Forelimb muscle (tissue), 1 donor: Measurements from ENCODE around the gene RBM4. TPM values are rescaled to one million over a fixed set of nuclear protein-coding genes. Genes with fewer than 3 reads are reported as not detected.
"Not testable (repeated sequence)": the region's sequence is repeated elsewhere in the genome, so short reads cannot be mapped to it uniquely, and the experiment has no call there.

ENCODE experiments used
- DNase-seq: peaks from one replicate; pipeline ENCODE4 v3.0.0-alpha.2; 2013; ENCODE audit warnings: low read depth
- polyA plus RNA-seq: library from polyadenylated mRNA; unstranded; fragments of 120-200 nt; gene quantifications from one replicate; pipeline ENCODE4 v1.2.1, GENCODE V29; 2013; ENCODE audit not compliant: insufficient read length

The RBM4 gene
- polyA plus RNA-seq, 1 donor, result 127 TPM

DNA sequence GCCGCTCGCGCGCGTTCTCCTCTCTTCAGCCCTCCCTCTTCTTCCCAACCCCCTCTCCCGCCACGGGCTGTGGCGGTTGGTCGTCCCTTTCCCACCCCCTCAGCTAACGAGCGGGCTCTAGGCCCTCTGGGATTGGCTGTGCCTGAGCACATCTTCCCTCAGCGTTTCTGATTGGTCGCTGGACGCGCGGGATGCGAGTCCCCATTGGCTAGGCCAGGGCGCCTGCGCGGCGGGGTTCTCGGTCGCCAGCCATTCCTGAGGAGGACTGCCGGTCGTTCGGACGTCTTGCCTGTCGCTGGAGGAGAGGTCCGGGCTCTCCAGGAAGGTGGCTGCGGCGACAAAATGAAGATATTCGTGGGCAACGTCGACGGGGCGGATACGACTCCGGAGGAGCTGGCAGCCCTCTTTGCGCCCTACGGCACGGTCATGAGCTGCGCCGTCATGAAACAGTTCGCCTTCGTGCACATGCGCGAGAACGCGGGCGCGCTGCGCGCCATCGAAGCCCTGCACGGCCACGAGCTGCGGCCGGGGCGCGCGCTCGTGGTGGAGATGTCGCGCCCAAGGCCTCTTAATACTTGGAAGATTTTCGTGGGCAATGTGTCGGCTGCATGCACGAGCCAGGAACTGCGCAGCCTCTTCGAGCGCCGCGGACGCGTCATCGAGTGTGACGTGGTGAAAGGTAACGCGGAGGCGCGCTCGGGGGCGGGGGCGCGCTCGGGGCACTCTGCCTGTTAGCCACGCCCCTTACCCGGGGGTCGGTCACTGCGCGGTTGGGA, 21.9 kb upstream of the RBM4 start, which contains the start of gene RBM14:
Gene RBM14 (plus strand): TSS at position 252 of the 776 bp plus-strand sequence. CDS start 91 bp downstream, at position 343.
- peak; percentile 99 for DNase-seq

DNA sequence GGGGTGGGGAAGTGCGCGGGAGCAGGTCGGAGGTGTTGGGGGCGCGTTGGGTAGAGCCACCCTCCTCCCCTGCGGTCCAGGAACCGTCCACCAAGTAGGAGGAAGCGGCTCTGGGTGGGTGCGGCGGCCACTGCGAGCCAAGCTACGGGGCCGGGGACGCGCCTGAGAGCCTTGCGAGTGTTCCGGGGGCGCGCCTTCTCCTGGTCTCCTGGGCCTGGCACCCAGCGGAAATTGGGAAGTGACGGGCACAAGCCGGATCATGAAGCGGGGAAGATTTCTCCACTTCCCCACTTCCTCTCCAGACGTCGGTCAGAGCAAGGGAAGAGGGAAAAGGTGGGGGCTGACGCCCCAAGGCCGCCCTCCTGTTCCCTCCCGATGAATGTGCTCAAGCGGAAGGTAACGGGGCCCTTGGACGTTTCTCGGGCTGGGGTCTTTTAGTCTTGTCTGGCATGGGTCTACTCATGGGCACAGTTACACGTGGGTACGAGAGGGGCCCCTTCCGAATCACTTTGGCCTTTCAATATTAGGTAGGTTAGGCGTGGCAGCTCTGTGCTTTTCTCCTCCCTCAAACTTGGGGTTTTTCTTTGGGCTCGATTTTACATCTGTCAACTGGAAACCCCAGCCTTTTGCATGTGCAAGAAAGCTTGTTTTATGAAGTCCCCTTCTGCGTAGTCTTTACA, 21.2 kb upstream of the RBM4 start:
- no peak for DNase-seq

DNA sequence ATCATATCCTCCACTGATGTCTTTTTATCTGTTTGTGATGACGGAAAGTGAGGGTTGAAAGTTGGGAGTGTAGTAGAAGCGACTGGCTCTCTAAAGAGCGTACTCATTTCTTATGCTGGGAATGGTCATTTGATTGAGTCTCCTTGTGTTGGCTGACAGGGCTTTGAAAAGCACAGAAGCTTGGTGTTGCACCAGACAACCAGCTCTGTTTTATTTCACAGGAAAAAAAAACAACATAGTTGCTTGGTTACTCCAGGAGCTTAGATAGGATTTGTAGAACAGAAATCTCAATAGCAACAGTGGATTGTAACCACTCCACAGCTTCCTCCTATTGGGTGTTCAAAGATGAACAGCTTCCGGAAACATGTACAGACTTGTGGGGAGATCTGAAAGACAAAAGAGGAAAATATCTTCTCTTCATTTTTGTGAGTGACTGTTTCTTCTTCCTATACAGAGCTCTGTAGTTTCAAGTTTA, 19.4 kb upstream of the RBM4 start:
- peak; percentile 11 for DNase-seq

DNA sequence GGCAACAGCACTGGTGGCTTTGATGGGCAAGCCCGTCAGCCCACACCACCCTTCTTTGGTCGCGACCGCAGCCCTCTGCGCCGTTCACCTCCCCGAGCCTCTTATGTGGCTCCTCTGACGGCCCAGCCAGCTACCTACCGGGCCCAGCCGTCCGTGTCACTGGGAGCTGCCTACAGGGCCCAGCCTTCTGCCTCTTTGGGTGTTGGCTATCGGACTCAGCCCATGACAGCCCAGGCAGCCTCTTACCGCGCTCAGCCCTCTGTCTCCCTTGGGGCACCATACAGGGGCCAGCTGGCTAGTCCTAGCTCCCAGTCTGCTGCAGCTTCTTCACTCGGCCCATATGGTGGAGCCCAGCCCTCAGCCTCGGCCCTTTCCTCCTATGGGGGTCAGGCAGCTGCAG, 14.1 kb upstream of the RBM4 start:
- no peak for DNase-seq

DNA sequence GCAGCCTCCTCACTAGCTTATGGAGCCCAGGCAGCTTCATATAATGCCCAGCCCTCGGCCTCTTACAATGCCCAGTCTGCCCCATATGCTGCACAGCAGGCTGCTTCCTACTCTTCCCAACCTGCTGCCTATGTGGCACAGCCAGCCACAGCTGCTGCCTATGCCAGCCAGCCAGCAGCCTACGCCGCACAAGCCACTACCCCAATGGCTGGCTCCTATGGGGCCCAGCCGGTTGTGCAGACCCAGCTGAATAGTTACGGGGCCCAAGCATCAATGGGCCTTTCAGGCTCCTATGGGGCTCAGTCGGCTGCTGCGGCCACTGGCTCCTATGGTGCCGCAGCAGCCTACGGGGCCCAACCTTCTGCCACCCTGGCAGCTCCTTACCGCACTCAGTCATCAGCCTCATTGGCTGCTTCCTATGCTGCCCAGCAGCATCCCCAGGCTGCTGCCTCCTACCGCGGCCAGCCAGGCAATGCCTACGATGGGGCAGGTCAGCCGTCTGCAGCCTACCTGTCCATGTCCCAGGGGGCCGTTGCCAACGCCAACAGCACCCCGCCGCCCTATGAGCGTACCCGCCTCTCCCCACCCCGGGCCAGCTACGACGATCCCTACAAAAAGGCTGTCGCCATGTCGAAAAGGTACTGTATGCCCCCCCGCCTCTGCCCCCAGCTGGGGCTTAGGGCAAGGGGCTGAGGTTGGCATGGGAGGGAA, 13.3 kb upstream of the RBM4 start:
- no peak for DNase-seq

GRCh38 chr11:66625752-66626149, 12.8 kb upstream of the RBM4 start:
- DNase-seq, result no peak

DNA sequence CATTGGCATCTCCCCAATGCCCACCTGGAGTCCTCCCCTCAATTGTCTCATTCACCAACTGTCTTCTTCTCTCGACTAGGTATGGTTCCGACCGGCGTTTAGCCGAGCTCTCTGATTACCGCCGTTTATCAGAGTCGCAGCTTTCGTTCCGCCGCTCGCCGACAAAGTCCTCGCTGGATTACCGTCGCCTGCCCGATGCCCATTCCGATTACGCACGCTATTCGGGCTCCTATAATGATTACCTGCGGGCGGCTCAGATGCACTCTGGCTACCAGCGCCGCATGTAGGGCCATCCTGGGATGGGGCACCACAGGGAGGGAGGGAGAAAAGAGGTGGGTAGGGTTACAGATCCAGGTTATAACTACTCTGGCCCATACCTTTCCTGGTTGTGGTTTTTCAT, 12.1 kb upstream of the RBM4 start:
- DNase-seq, result no peak

DNA sequence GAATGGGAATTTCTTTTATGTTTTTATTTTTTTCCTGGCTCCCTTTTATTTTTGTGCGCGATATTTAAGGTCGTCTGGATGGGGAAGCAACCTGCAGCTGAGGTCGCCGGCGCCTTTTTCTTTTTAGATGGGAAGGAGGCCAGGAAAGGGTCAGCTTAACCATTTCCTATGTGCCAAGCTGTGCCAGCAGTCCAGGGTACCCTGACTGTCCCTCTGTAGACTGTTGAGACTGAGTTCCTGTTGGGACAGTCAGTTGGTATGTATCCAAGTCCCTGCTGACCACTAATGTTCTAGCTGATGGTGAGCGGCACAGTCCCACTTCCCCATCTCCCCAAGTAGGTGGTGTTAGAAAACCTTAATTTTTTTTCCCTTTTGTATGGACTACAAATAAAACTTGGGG, 11.6 kb upstream of the RBM4 start:
- no peak for DNase-seq

DNA sequence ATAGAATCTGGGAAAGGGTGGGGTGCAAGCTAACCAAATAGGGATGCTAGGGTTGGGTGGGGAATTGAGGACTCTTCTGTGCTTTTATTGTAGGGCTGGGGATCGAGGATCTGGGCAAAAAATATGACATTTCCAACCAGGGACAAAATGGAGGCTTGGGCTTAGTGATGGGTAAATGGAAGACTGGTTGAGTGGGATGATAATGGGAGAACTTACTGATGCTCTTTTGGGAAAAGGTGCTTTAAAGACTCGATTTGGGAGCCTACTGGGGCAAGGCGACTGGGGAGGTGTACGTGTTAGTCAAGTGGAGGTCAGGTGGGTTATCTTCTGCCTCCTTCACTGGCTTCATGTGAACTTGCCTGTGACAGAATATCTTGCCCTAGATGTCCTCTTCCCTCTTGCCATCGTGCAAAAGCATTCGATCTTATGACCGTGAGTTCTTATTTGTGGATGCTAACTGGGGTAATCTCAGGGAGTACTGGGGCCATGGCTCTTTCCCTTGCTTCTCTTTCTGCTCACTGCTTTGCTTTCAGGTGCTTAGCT, 10.4 kb upstream of the RBM4 start:
- DNase-seq, result no peak

DNA sequence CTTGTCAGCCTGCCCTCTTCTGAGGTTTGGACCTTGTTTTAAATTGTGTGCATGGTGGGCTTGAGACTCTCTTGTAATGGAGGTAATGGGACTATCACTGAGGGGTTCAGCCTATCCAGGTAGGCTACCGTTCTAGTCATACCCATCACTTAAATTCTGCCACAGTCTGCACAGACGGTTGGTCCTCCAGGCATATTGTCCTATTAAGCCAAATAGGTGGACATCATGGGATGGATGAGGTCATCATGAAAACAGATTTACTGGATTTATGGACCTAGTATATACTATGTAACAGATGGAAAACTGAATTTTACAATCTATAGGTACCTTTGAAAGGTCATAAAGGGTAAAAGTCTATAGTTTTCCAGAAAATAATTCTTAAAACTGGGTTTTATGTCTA, 9.1 kb upstream of the RBM4 start:
- no peak for DNase-seq

- DNase-seq, result no peak
Measured at GRCh38 chr11:66631883-66632282, 6.6 kb upstream of the RBM4 start.

GRCh38 chr11:66632952-66633351, 5.6 kb upstream of the RBM4 start:
- no peak for DNase-seq

DNA sequence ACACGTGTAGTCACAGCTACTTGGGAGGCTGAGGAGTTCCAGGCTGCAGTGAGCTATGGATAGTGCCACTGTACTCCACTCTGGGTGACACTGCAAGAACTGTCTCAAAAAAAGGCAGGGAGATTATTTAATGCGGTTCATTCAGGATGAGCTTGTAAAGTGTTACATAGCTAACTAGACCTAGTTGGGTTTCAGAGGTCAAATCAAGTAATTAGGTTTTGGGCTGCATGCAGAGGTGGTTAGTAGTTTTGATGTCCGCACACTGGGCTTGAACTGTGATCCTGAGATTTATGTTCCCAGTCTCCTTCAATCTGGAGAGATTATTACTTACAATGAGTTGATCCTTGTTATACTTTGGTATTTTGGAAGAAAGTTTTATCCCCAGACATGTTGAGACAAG, 2.1 kb upstream of the RBM4 start:
- DNase-seq, result no peak

DNA sequence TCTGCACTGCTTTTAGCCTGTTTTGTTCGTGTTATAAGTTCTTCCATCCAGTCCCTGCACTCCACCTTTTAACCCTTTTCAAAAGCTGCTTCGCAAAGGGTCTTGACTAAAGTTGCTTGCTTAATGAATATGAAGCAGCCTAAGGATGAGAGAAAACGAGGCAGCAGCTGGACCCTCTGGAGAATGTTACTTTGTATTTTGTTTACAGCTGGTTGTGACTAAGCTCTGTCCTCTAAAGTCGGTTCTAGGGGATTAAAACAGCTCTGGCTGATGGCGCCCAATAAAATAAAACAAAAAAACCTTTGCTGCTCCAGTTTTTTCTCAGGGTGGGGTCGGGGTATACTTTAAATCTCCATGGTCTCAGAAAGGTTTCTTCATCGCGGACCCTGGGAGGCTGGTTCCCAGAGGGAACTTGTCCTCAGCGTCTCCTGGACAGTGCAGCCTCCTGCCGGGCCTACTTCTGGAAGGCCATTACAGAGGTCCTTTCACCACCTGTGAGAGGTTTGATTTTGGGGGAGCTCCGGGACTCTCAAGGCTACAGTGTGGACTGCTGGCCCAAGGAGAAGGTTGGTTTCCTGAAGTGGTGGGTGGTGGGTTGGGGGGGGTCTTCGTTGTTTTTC, 836 bp upstream of the RBM4 start:
- no peak for DNase-seq

- DNase-seq, result no peak
Measured at GRCh38 chr11:66639066-66639813, 737 bp downstream of the RBM4 start.

- not testable (repeated sequence) for DNase-seq
Measured at GRCh38 chr11:66639814-66640340, 1.4 kb downstream of the RBM4 start.

DNA sequence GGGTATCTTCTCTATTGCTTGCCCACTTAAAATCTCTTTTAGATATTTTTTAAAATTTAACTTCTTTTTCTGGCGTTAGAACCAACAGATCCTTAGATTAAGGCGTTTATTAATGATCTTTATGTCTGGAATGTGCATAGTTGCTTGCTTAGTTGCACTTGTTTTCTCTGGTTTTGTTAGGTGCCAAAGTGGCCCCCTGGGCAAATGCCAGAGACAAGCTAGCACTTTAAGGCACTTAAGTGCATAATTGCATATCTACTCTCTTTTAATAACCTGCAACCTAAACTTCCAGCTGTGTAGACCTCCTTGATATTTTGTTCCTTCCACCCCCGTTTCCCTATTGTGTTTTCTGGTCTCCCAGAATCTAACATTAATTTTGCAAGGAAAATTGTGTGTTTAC, 3.3 kb downstream of the RBM4 start:
- DNase-seq, result no peak

GRCh38 chr11:66643745-66644437, 5.4 kb downstream of the RBM4 start:
- no peak for DNase-seq

DNA sequence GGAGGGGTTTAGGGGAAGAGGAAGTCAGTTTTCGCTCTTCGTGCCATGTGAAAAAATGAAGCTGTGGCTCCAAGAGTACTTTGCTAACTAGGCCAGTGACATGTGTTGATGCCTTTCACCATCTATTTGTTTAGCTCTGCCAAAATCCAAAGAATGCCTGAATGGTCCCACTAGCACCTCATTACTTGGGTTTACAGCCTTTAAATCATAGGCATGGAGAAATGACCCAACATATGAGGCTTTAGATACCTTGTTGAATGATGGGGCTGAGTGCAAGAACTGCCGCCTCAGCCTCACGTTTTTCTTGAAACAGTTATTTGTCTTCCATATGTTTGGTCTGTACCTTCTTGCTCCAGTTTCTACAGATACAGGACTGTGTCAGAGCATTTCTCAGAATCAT, 8.3 kb downstream of the RBM4 start:
- no peak for DNase-seq

- DNase-seq, result no peak
Measured at GRCh38 chr11:66649903-66650302, 11.4 kb downstream of the RBM4 start.
